Psoas muscle (tissue), 8 donors: Measurements from ENCODE around the gene SYNC. TPM values are rescaled to one million over a fixed set of nuclear protein-coding genes. Genes with fewer than 3 reads are reported as not detected.
"Not testable (repeated sequence)": the region's sequence is repeated elsewhere in the genome, so short reads cannot be mapped to it uniquely, and the experiment has no call there.

ENCODE experiments used
- ATAC-seq, 4 donors: fragments of 200-7000 bp; cut with Tn5 transposase; one replicate each; pipeline ENCODE4 v1.9.1; 2020; ENCODE audit warnings: moderate library complexity in 3 of 4, mild to moderate bottlenecking in 2 of 4
- DNase-seq, 2 donors: peaks; one replicate each; pipeline ENCODE4 v3.0.0-alpha.2; 2020
- H3K27ac ChIP-seq: fragments of 200-600 bp; one replicate; pipeline ENCODE4 v1.8.0; 2022
- H3K27me3 ChIP-seq, 3 donors: fragments of 200-600 bp in 1 of 3; one replicate each; pipeline versions ENCODE4 v1.6.1 to v1.8.0; 2013 to 2022; ENCODE audit warnings: low read length in 2 of 3, mild to moderate bottlenecking in 2 of 3, moderate library complexity in 1 of 3; ENCODE audit not compliant: insufficient read depth in 3 of 3
- H3K36me3 ChIP-seq, 2 donors: fragments of 200-600 bp in 1 of 2; one replicate each; pipeline versions ENCODE4 v1.6.1 to v1.8.0; 2013 to 2022; ENCODE audit warnings: low read depth in 1 of 2, mild to moderate bottlenecking in 1 of 2, moderate library complexity in 1 of 2; ENCODE audit not compliant: insufficient read depth in 1 of 2
- H3K4me1 ChIP-seq: fragments of 200-600 bp; one replicate; pipeline ENCODE4 v1.8.0; 2022
- H3K4me3 ChIP-seq: fragments of 200-600 bp; one replicate; pipeline ENCODE4 v1.8.0; 2022; ENCODE audit warnings: mild to moderate bottlenecking
- H3K9me3 ChIP-seq: fragments of 200-600 bp; one replicate; pipeline ENCODE4 v1.8.0; 2022
- CTCF ChIP-seq: fragments of 200-600 bp; IDR thresholded peaks from one replicate; pipeline ENCODE4 v1.8.0; 2022; ENCODE audit warnings: antibody characterized with exemption
- WGBS, 3 donors: extraction: QIAGEN DNeasy Blood & Tissue Kit; methylation state at CpG; one replicate each; pipeline versions ENCODE4 v1.1.6 to v1.1.7; 2013; 5-methylcytosine and 5-hydroxymethylcytosine counted together
- intact Hi-C, 2 donors: fragments of 100-400 bp; cut with DNase I; formaldehyde crosslinking; loops; one replicate each; pipeline versions ENCODE4 v1.11.0 to v1.14.2; 2022
- polyA plus RNA-seq, 3 donors: library from polyadenylated mRNA; stranded (reverse); fragments of 200-250 nt; gene quantifications; one replicate each; pipeline ENCODE4 v1.2.3, GENCODE V29; 2013
- total RNA-seq, 4 donors: library from RNA; stranded (reverse); fragmentation: NEBNext Ultra II Directional in 2 of 4; extraction: Animal tissue kit (Norgen Biotek cat#: 25700) in 2 of 4; gene quantifications; one replicate each; pipeline versions ENCODE4 v1.2.1 to v1.2.4, GENCODE V29; 2021 to 2023
- donor health status: healthy with polysubstance abuse.
- donor health status: DM: no; HTN: no; CAD: no; lungs with moderate emphysema.
- donor health status: Bipolar disorder and iron deficiency.
- donor health status: healthy.
- donor health status: DM: yes; HTN: yes; CAD: no.
- donor health status: DM: no; HTN: no; CAD: no.
- donor health status: DM: no; HTN: no; CAD: no.
- donor health status: DM: yes; HTN: yes; CAD: no.

The SYNC gene
- total and polyA plus RNA-seq, 7 donors, result 40.4 to 82.5 (median 52.6) TPM

- DNase-seq (peak; percentile 99), ATAC-seq (peak; percentile 94 to 96 (median 96))
- Histone ChIP-seq H3K4me3 (peak within 1 kb of the TSS; percentile 84), H3K27ac (peak within 1 kb of the TSS; percentile 99), H3K9me3 (no peaks in the 10 kb centered on the region), H3K4me1 (peaks cover 43% of the 10 kb centered on the region), H3K36me3 (peaks cover 0 to 50% of the 10 kb centered on the region in 2 donors), H3K27me3 (no peaks in the 10 kb centered on the region)
- intact Hi-C loops, result loop anchor here in 1 of 2 donors (5.0 kb wide), 1 partner anchor 51 kb away; the partner anchor contains the start of gene SYNC
- WGBS, 3 donors, result 0% methylated on average over 47 to 67 of the region's 67 CpGs
- TF ChIP-seq CTCF, result peak; percentile 1
Observed at GRCh38 chr1:32650752-32651460, 51.7 kb downstream of the SYNC start, which contains the start of gene RBBP4. Gene RBBP4, plus strand, starts transcription at chr1:32651208. Its CDS starts 99 bp downstream, at chr1:32651307.

- 0 to 2% (median 0%) methylated on average over 21 of the region's 21 CpGs for WGBS, 3 donors
- intact Hi-C loops, result loop anchor here in 1 of 2 donors (5.0 kb wide), 1 partner anchor 52 kb away; the partner anchor contains the start of gene SYNC
- H3K4me1 ChIP-seq, result peaks cover 43% of the 10 kb centered on the region
- ATAC-seq, result peak; percentile 87 to 90 (median 88)
- H3K36me3 ChIP-seq, result peaks cover 0 to 44% of the 10 kb centered on the region in 2 donors
- H3K27ac ChIP-seq, result peak within 1 kb of the TSS; percentile 99
- no peak for TF ChIP-seq CTCF
- H3K4me3 ChIP-seq, result peak within 1 kb of the TSS; percentile 84
- H3K9me3 ChIP-seq, result no peaks in the 10 kb centered on the region
- H3K27me3 ChIP-seq, result no peaks in the 10 kb centered on the region
- DNase-seq, result peak; percentile 91 to 96
Observed at GRCh38 chr1:32650248-32650751, 52.3 kb downstream of the SYNC start, which contains the start of gene ZBTB8OS. Gene ZBTB8OS, minus strand, starts transcription at chr1:32650550. Its CDS starts 21 bp downstream, at chr1:32650529.

- H3K36me3 ChIP-seq, result peaks cover 0 to 18% of the 10 kb centered on the region in 2 donors
- intact Hi-C loops, result no loop called here
- peaks cover 27% of the 10 kb centered on the region for H3K4me1 ChIP-seq
- no peak overlapping the region for H3K4me3 ChIP-seq
- ATAC-seq, result no peak
- no peak for DNase-seq
- 78 to 79% (median 79%) methylated on average over 6 of the region's 6 CpGs for WGBS, 3 donors
- no peaks in the 10 kb centered on the region for H3K9me3 ChIP-seq
- no peak overlapping the region for H3K27ac ChIP-seq
- H3K27me3 ChIP-seq, result no peaks in the 10 kb centered on the region
- TF ChIP-seq CTCF, result no peak
Observed at GRCh38 chr1:32647308-32648134, 55.0 kb downstream of the SYNC start.

GRCh38 chr1:32644426-32644825 lies 58.1 kb downstream of the SYNC start:
- no peak for DNase-seq
- Histone ChIP-seq H3K4me3 (no peak overlapping the region), H3K36me3 (peaks cover 0 to 11% of the 10 kb centered on the region in 2 donors), H3K9me3 (no peaks in the 10 kb centered on the region), H3K27me3 (no peaks in the 10 kb centered on the region), H3K4me1 (peaks cover 19% of the 10 kb centered on the region), H3K27ac (no peak overlapping the region)
- intact Hi-C loops, result no loop called here
- 90 to 93% (median 91%) methylated on average over 4 of the region's 4 CpGs for WGBS, 3 donors
- TF ChIP-seq CTCF, result no peak
- ATAC-seq, result no peak

- intact Hi-C loops, DNase-seq, H3K4me3 ChIP-seq, ATAC-seq, H3K27ac ChIP-seq, H3K4me1 ChIP-seq, H3K27me3 ChIP-seq, H3K36me3 ChIP-seq, H3K9me3 ChIP-seq: not testable (repeated sequence)
- 74 to 81% (median 77%) methylated on average over 8 of the region's 8 CpGs for WGBS, 3 donors
Observed at GRCh38 chr1:32642292-32642827, 60.2 kb downstream of the SYNC start.
